ENCODE results near the gene IP6K1.

Gene IP6K1

GRCh38 chr3:49722896-49723295 lies 63.4 kb downstream of the IP6K1 start:
- no peak for DNase-seq

- DNase-seq, result no peak
Observed at GRCh38 chr3:49721896-49722781, 64.2 kb downstream of the IP6K1 start.

GRCh38 chr3:49721596-49721895 lies 64.8 kb downstream of the IP6K1 start:
- DNase-seq, result no peak

GRCh38 chr3:49720855-49721595 lies 65.3 kb downstream of the IP6K1 start:
- DNase-seq, result no peak

GRCh38 chr3:49719214-49719884 lies 67.0 kb downstream of the IP6K1 start, which contains the start of gene AMIGO3:
Gene AMIGO3 (minus strand): TSS chr3:49719684. CDS start chr3:49719465, 219 bp downstream.
- peak; percentile 87 for DNase-seq

- no peak for DNase-seq
Observed at GRCh38 chr3:49718858-49719213, 67.5 kb downstream of the IP6K1 start.

GRCh38 chr3:49717959-49718857 lies 68.1 kb downstream of the IP6K1 start:
- DNase-seq, result no peak

GRCh38 chr3:49717211-49717958 lies 69.0 kb downstream of the IP6K1 start:
- no peak for DNase-seq

- no peak for DNase-seq
Observed at GRCh38 chr3:49716691-49717210, 69.6 kb downstream of the IP6K1 start.

- no peak for DNase-seq
Observed at GRCh38 chr3:49716169-49716568, 70.2 kb downstream of the IP6K1 start.

GRCh38 chr3:49715611-49716121 lies 70.7 kb downstream of the IP6K1 start:
- DNase-seq, result no peak

GRCh38 chr3:49714728-49715550 lies 71.4 kb downstream of the IP6K1 start:
- no peak for DNase-seq

GRCh38 chr3:49713336-49714105 lies 72.8 kb downstream of the IP6K1 start:
- no peak for DNase-seq

GRCh38 chr3:49712631-49713317 lies 73.6 kb downstream of the IP6K1 start:
- no peak for DNase-seq

GRCh38 chr3:49712166-49712565 lies 74.2 kb downstream of the IP6K1 start:
- no peak for DNase-seq

- DNase-seq, result no peak
Observed at GRCh38 chr3:49711489-49711888, 74.9 kb downstream of the IP6K1 start.

- no peak for DNase-seq
Observed at GRCh38 chr3:49709852-49710251, 76.5 kb downstream of the IP6K1 start.

GRCh38 chr3:49707113-49707480 lies 79.2 kb downstream of the IP6K1 start:
- DNase-seq, result no peak
